ENCODE measurements around the gene SLC25A45.

Gene SLC25A45

GRCh38 chr11:65402790-65403189 lies 20.3 kb upstream of the SLC25A45 start:
- no peak for DNase-seq

- no peak for DNase-seq
These were observed 19.4 kb upstream of the SLC25A45 start for GRCh38 chr11:65401803-65402248.

- DNase-seq: no peak
These were observed 18.8 kb upstream of the SLC25A45 start for GRCh38 chr11:65401073-65401802.

DNA sequence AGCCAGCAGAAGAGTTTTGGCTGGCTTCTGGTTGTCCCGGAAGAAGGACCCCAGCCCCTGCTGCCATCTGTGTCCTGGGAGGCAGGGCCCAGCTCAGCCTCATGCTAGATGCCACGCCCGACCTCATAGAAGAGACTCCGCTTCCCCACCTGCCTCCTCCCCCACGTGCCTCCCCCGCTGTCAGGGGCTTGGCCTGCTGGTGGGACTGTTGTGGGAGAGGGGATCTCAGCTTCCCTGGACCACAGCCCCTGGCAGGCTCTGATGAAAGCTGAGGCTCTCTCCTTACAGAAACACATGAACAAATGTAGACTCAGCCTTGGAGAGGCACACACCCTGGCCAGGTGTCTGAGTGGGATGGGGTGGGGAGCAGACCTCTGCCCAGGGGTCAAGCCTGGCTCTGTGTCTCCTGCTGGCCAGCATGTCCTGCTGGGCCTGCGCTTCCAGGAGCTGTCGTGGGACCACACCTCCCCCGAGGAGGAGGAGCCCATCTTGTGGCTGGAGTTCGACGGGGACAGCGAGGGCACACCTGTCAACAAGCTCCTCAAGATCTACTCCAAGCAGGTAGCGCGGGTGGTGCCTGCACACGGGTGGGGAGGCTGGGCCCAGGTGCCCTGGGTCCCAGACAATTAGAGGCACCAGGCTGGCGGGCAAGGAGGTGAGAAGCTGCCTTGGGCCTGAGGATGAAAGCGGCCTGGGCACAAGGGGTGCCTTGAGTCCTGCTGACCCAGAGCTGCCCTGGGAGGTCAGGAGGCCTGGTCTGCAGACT lies 18.0 kb upstream of the SLC25A45 start:
- DNase-seq: no peak

GRCh38 chr11:65399845-65400244 lies 17.4 kb upstream of the SLC25A45 start:
- DNase-seq: no peak

DNA sequence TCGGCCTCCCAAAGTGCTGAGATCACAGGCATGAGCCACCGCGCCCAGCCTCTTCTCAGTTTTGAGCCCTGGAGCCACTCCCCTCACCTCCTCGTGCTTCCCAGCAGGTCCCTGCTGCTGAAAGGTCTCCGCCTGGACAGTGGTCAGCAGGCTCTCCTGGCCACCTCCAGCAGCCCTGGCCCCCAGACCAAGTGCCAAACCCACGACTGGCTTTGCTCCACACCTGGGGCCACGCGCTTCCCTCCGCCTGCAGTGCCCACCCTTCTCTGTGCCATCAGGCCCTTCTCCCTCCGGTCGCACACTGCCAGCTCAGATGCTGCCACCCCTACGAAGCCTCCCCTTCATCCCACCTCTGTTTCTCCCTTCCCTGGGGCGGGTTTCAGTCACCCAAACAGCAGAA lies 16.8 kb upstream of the SLC25A45 start:
- no peak for DNase-seq

GRCh38 chr11:65398362-65398910 lies 16.0 kb upstream of the SLC25A45 start:
- no peak for DNase-seq

DNA sequence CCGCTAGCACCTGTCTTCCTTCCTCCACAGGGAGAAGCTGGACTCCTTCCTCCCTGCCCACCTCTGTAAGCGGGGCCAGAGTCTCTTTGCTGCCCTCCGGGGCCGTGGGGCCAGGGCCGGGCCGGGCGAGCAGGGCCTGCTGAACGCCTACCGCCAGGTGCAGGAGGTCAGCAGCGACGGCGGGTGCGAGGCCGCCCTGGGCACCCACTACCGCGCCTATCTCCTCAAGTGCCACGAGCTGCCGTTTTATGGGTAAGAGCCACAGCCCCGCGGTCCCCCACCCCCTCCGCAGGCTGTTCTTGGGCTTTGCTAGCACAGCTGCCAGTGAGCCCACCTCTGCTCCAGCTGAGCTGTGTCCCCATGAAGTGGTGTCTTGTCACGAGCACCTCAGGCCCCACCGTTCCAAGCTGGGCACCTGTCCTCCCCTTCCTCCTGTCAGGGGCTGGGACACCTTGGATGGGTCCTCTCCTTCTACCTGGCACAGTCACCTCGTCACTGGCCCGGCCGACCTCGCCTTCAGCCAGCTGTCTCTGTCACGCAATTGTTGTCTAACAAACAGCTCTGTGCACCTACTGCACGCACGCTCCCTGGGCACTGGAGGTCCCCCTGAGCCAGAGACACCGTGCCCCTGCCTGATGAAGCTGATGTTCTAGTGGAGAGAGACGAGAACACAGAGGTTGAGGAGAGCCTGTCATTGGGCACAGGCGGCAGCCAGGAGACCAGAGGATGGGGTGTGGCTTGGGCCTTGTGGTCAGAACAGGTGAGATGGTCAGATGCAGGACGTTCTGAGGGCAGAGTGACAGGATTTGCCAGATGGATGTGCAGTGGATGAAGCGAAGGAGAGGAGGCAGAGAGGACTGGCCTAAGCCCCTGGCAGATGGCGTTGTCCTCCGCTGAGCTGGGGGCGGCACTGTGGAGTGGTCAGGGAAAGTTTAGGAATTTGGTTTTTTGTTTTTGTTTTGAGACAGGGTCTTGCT lies 14.6 kb upstream of the SLC25A45 start:
- no peak for DNase-seq

- DNase-seq: no peak
These were observed 13.6 kb upstream of the SLC25A45 start for GRCh38 chr11:65395961-65396530.

- no peak for DNase-seq
These were observed 11.7 kb upstream of the SLC25A45 start for GRCh38 chr11:65394125-65394536.

DNA sequence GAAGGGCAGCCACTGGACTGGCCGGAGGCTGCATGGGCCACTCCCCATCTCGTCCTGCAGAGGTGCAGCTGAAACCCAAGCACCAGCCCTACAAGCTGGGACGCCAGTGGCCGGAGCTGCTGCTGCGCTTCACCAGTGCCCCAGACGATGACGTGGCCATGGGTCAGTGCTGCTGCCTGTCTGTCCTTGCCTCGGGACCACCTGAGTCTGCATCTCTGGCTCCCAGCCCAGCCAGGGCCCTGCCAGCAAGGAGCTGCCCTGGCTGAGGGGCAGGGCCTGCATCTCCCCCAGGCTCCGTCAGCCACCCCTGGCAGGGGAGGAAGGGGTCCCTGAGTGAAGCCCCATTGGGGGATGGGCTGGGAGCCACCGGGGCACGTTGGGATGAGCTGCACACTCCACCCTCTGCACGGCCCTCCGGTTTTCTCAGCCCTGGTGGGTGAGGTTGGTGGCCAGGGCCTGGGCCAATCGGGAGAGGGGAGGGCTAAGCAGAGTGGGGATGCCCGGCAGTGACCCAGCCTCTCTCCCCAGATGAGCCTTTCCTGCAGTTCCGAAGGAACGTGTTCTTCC lies 11.2 kb upstream of the SLC25A45 start:
- no peak for DNase-seq

- DNase-seq: no peak
These were observed 10.5 kb upstream of the SLC25A45 start for GRCh38 chr11:65392899-65393298.

DNA sequence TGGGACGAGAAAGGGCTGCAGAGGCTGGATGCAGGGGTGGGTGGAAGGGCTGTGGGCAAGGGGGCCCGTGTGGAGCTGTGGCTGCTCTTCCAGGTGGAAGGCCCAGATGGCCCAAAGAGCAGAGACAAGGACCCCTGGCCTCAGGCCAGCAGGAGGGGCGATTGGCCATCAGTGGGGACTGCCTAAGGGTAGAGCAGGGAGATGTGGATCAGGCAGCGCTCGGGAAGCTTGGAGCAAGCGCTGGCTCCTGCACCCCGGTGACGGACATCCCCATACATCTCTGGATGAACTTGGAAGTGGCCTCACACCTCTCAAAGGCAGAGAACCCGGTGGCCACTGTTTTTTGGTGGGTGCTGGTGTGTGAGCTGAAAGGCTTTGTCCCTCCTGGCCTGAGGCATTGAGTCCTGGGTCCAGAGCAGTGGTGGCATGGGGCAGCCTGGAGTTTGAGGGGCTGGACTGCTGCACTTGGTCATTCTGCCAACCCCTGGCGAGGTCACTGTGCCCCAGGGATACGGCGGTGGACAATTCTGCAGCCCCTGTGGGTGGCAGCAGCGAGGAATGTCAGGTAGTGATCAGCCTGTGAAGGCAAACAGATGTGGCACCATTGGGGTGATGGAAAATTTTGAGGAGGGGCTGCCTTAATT lies 9.9 kb upstream of the SLC25A45 start:
- DNase-seq: no peak

DNA sequence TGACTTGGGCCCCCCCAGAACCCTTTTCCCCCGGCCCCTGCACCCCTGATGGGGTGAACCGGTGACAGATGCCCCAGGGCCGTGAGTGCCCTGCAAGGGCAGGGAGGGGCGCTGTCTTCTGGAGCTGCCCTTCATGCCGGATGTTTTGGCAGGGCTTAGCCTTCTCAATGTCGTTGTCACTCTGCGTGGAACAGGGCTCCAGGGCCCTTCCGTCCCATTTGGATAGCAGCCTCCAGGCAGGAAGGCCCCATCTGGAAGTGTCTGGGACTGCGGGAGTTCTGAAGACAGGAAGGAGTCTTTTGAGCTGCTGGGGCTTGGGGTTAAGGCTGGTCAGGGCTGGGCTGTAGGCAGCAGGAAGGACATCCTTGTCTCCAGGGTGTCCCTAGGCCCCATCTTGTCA lies 8.6 kb upstream of the SLC25A45 start:
- DNase-seq: no peak

- no peak for DNase-seq
These were observed 7.9 kb upstream of the SLC25A45 start for GRCh38 chr11:65390099-65390941.

- DNase-seq: no peak
These were observed 7.0 kb upstream of the SLC25A45 start for GRCh38 chr11:65389294-65389980.

DNA sequence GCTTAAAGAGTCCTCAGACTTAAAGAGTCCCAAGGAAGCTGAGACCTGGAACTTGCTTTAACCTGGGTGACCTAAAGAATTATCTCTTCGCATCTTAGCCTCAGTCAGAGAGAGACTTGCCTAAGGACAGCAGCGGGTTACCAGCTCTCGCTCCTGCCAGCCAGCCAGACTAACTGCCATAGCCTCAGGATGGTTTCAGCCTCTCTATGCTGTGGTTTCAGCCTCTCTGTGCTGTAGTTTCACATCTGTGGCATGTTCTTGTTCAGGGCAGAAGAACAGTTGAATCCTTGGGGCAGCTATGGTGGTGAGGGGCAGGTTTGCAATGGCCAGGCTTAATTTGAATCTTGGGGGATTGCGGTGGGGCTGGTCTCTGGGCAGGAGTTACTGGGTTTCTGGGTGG lies 6.3 kb upstream of the SLC25A45 start:
- DNase-seq: peak; percentile 41

DNA sequence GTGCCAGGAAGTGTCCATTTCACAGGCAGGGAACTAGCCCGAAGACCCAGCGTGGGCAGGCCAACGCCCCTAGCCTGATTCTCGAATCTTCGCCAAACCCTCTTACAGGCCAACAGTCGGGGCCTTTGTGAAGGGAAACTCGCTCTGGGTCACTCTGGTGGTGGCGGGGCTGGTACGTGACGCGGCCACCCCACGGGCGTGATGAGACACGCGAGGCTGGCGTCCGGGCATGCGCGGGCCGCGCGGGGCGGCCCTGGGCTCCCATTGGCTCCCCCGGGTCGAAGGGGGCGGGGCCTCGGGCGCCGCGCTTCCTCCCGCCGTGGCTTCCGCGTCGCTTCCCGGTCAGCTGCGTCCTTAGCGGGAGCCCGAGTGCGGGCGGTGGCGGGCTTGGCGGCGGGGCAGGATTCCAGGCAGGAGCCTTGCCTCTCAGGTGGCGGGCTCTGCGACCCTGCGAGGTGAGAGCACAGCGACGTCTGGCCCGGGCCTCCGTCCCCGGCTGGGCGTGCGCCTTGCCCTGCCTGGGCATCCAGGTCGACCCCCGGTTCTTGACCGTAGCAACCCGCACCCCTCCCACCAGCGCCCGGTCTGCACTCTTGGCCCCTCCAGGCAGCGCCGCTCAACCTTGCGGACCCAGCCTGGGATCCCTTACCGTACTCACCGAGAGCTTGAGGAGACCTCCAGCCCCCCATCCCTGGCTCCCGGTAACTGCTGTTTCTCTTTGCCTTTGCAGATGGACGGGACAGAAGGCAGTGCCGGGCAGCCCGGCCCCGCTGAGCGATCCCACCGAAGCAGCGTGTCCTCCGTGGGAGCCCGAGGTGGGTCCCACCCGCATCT lies 4.1 kb upstream of the SLC25A45 start, which contains the start of gene FRMD8:
Gene FRMD8, plus strand, starts transcription at position 331 of the 834 bp plus-strand sequence. Its CDS starts 400 bp downstream, at position 731.
- DNase-seq: peak; percentile 89

All from activated CD4-positive, alpha-beta T cell treated with anti-CD3 and anti-CD28 coated beads, Interleukin-10, Interleukin-2, amounts not matched to agents 100 ng/mL and 50 ng/mL, durations not matched to agents 16 hours and 8 hours (primary cell).